Glomerular endothelial cell (primary cell): ENCODE measurements around the gene PSMG3. TPM values are rescaled to one million over a fixed set of nuclear protein-coding genes. Genes with fewer than 3 reads are reported as not detected.
"Not testable (repeated sequence)": the region's sequence is repeated elsewhere in the genome, so short reads cannot be mapped to it uniquely, and the experiment has no call there.

Experiments used
- DNase-seq: peaks from one replicate; pipeline ENCODE4 v3.0.0-alpha.2; 2011; ENCODE audit warnings: low read depth, low spot score; ENCODE audit errors: extremely low read depth
- total RNA-seq: library from RNA; depleted of rRNA; stranded (reverse); fragments of >200 nt; gene quantifications from 2 replicates; pipeline ENCODE4 v1.2.3, GENCODE V29; 2015

PSMG3 gene
- total RNA-seq, 1 donor from 2014 or later: 45.6 TPM

- no peak for DNase-seq
Measured at GRCh38 chr7:1536455-1536742, 33.4 kb downstream of the PSMG3 start.

GRCh38 chr7:1535701-1536454 is 34.0 kb downstream of the PSMG3 start:
- no peak for DNase-seq

- no peak for DNase-seq
Measured at GRCh38 chr7:1535100-1535458, 34.8 kb downstream of the PSMG3 start.

GRCh38 chr7:1534330-1535099 is 35.3 kb downstream of the PSMG3 start:
- no peak for DNase-seq

GRCh38 chr7:1533547-1534329 is 36.1 kb downstream of the PSMG3 start:
- no peak for DNase-seq

GRCh38 chr7:1533255-1533546 is 36.6 kb downstream of the PSMG3 start:
- DNase-seq: no peak

GRCh38 chr7:1532456-1533254 is 37.2 kb downstream of the PSMG3 start:
- DNase-seq: peak; percentile 86

GRCh38 chr7:1531979-1532455 is 37.8 kb downstream of the PSMG3 start:
- DNase-seq: no peak

GRCh38 chr7:1531263-1531978 is 38.4 kb downstream of the PSMG3 start:
- no peak for DNase-seq

GRCh38 chr7:1530946-1531262 is 38.9 kb downstream of the PSMG3 start:
- DNase-seq: no peak

- no peak for DNase-seq
Measured at GRCh38 chr7:1529383-1530116, 40.3 kb downstream of the PSMG3 start.

GRCh38 chr7:1526271-1526754 is 43.5 kb downstream of the PSMG3 start:
- DNase-seq: no peak

GRCh38 chr7:1525409-1525808 is 44.4 kb downstream of the PSMG3 start:
- DNase-seq: no peak

- DNase-seq: no peak
Measured at GRCh38 chr7:1523844-1524243, 46.0 kb downstream of the PSMG3 start.

GRCh38 chr7:1523208-1523607 is 46.6 kb downstream of the PSMG3 start:
- DNase-seq: no peak

- no peak for DNase-seq
Measured at GRCh38 chr7:1521456-1521855, 48.4 kb downstream of the PSMG3 start.

- peak; percentile 93 for DNase-seq
Measured at GRCh38 chr7:1520539-1521234, 49.1 kb downstream of the PSMG3 start.

- DNase-seq: not testable (repeated sequence)
Measured at GRCh38 chr7:1519322-1519922, 50.4 kb downstream of the PSMG3 start.
